Endodermal cell (in vitro differentiated cells): ENCODE results near the gene ADAM29. TPM values are rescaled to one million over a fixed set of nuclear protein-coding genes. Genes with fewer than 3 reads are reported as not detected.

Experiments
- DNase-seq: peaks from one replicate; pipeline ENCODE4 v3.0.0-alpha.2; 2017
- H3K27ac ChIP-seq: 2 replicates; pipeline ENCODE4 v1.5.1; 2013; ENCODE audit warnings: mild to moderate bottlenecking, low read depth, low read length, moderate library complexity
- H3K27me3 ChIP-seq: 2 replicates; pipeline ENCODE4 v1.6.1; 2013; ENCODE audit warnings: mild to moderate bottlenecking, low read length, moderate library complexity; ENCODE audit not compliant: insufficient read depth, control insufficient read depth, poor library complexity, severe bottlenecking
- H3K36me3 ChIP-seq: 2 replicates; pipeline ENCODE4 v1.7.0; 2013; ENCODE audit warnings: mild to moderate bottlenecking, low read length, moderate library complexity; ENCODE audit not compliant: control insufficient read depth, insufficient read depth
- H3K4me1 ChIP-seq: one replicate; pipeline ENCODE4 v1.7.0; 2013; ENCODE audit warnings: low read length; ENCODE audit not compliant: control insufficient read depth, insufficient read depth
- H3K4me3 ChIP-seq: 2 replicates; pipeline ENCODE4 v1.5.1; 2013; ENCODE audit warnings: mild to moderate bottlenecking, low read length, moderate library complexity
- H3K9ac ChIP-seq: 2 replicates; pipeline ENCODE4 v1.6.1; 2013; ENCODE audit warnings: mild to moderate bottlenecking, low read length, moderate library complexity; ENCODE audit not compliant: poor library complexity, severe bottlenecking; ENCODE audit errors: extremely low read depth
- H3K9me3 ChIP-seq: 2 replicates; pipeline ENCODE4 v1.6.1; 2013; ENCODE audit warnings: mild to moderate bottlenecking, low read length, moderate library complexity; ENCODE audit not compliant: control insufficient read depth
- H3K27ac Mint-ChIP-seq: 2 replicates; pipeline ENCODE4 v1.8.0; 2020; ENCODE audit warnings: mixed read lengths
- H3K27me3 Mint-ChIP-seq: 2 replicates; pipeline ENCODE4 v1.8.0; 2021; ENCODE audit warnings: mild to moderate bottlenecking, mixed read lengths; ENCODE audit not compliant: insufficient read depth
- H3K36me3 Mint-ChIP-seq: 2 replicates; pipeline ENCODE4 v1.8.0; 2020; ENCODE audit warnings: low read depth, mixed read lengths
- H3K4me1 Mint-ChIP-seq: 2 replicates; pipeline ENCODE4 v1.8.0; 2020; ENCODE audit warnings: mixed read lengths
- H3K4me3 Mint-ChIP-seq: 2 replicates; pipeline ENCODE4 v1.8.0; 2020; ENCODE audit warnings: mild to moderate bottlenecking, moderate library complexity, mixed read lengths
- H3K9me3 Mint-ChIP-seq: 2 replicates; pipeline ENCODE4 v1.8.0; 2020; ENCODE audit warnings: mild to moderate bottlenecking, mixed read lengths
- CTCF ChIP-seq: fragments of 200-600 bp; sonication (generic); conservative IDR thresholded peaks from 2 replicates; pipeline ENCODE4 v1.5.0; 2021; ENCODE audit warnings: antibody characterized with exemption, mild to moderate bottlenecking
- WGBS, 2 experiments: methylation state at CpG; one replicate each; pipeline versions ENCODE4 v1.1.5 to v1.1.7; 2013; ENCODE audit warnings: missing lambda C conversion rate in 2 of 2, mixed read lengths in 1 of 2; ENCODE audit not compliant: insufficient coverage in 1 of 2, insufficient read length in 1 of 2; 5-methylcytosine and 5-hydroxymethylcytosine counted together
- total RNA-seq, 2 donors: library from RNA; stranded (reverse); fragmentation: NEBNext Ultra II Directional in 1 of 2; extraction: Animal tissue kit (Norgen Biotek cat#: 25700) in 1 of 2; gene quantifications; 2 replicates in 1 of 2; 3 replicates in 1 of 2; pipeline ENCODE4 v1.2.1, GENCODE V29; 2021

ADAM29 gene
- total RNA-seq, 2 donors from 2014 or later, result not detected

GRCh38 chr4:174926958-174927357 lies 8.8 kb downstream of the ADAM29 start:
- no peaks in the 10 kb centered on the region for H3K4me1 ChIP-seq
- no peaks in the 10 kb centered on the region for H3K36me3 Mint-ChIP-seq
- TF ChIP-seq CTCF, result no peak
- no peak for DNase-seq
- no peak overlapping the region for H3K9ac ChIP-seq
- H3K4me3 ChIP-seq, result no peak overlapping the region
- no peaks in the 10 kb centered on the region for H3K9me3 Mint-ChIP-seq
- H3K27me3 Mint-ChIP-seq, result no peaks in the 10 kb centered on the region
- H3K27me3 ChIP-seq, result no peaks in the 10 kb centered on the region
- no peaks in the 10 kb centered on the region for H3K9me3 ChIP-seq
- 92% methylated on average over 3 of the region's 3 CpGs; no CpG with 5 or more reads in 1 of the 2 experiments for WGBS, 2 experiments
- H3K27ac ChIP-seq, result no peak overlapping the region
- no peaks in the 10 kb centered on the region for H3K36me3 ChIP-seq
- no peak overlapping the region for H3K27ac Mint-ChIP-seq
- no peaks in the 10 kb centered on the region for H3K4me1 Mint-ChIP-seq
- no peak overlapping the region for H3K4me3 Mint-ChIP-seq

- no peak overlapping the region for H3K9ac ChIP-seq
- no peak overlapping the region for H3K27ac ChIP-seq
- Mint-ChIP-seq H3K4me1 (no peaks in the 10 kb centered on the region), H3K4me3 (no peak overlapping the region), H3K36me3 (no peaks in the 10 kb centered on the region), H3K27ac (no peak overlapping the region), H3K27me3 (no peaks in the 10 kb centered on the region), H3K9me3 (no peaks in the 10 kb centered on the region)
- no peaks in the 10 kb centered on the region for H3K4me1 ChIP-seq
- no peak for DNase-seq
- no peak for TF ChIP-seq CTCF
- no peaks in the 10 kb centered on the region for H3K9me3 ChIP-seq
- no peaks in the 10 kb centered on the region for H3K27me3 ChIP-seq
- H3K36me3 ChIP-seq, result no peaks in the 10 kb centered on the region
- WGBS, 2 experiments, result 86 to 100% methylated on average over 2 to 6 of the region's 6 CpGs
- no peak overlapping the region for H3K4me3 ChIP-seq
Measured at GRCh38 chr4:174928174-174928573, 10.0 kb downstream of the ADAM29 start.

- DNase-seq, result no peak
- Histone ChIP-seq H3K9ac (no peak overlapping the region), H3K27ac (no peak overlapping the region), H3K4me1 (no peaks in the 10 kb centered on the region), H3K9me3 (no peaks in the 10 kb centered on the region), H3K27me3 (no peaks in the 10 kb centered on the region), H3K4me3 (no peak overlapping the region), H3K36me3 (no peaks in the 10 kb centered on the region)
- Mint-ChIP-seq H3K27me3 (no peaks in the 10 kb centered on the region), H3K4me1 (no peaks in the 10 kb centered on the region), H3K27ac (no peak overlapping the region), H3K9me3 (no peaks in the 10 kb centered on the region), H3K4me3 (no peak overlapping the region), H3K36me3 (no peaks in the 10 kb centered on the region)
- no peak for TF ChIP-seq CTCF
- WGBS, 2 experiments, result 84 to 93% methylated on average over 3 to 4 of the region's 4 CpGs
Measured at GRCh38 chr4:174928575-174929253, 10.6 kb downstream of the ADAM29 start.
